Omental fat pad (tissue), 4 donors: Measurements from ENCODE around the gene TMEM220. TPM values are rescaled to one million over a fixed set of nuclear protein-coding genes. Genes with fewer than 3 reads are reported as not detected.

Experiments
- ATAC-seq: fragments of 150-250 bp; one replicate; pipeline ENCODE4 v1.9.1; 2016; ENCODE audit warnings: mild to moderate bottlenecking, moderate library complexity; ENCODE audit not compliant: low FRiP score
- DNase-seq: peaks from one replicate; pipeline ENCODE4 v3.0.0-alpha.2; 2019; ENCODE audit warnings: low spot score
- total RNA-seq, 4 donors: library from RNA; depleted of rRNA; stranded (reverse); fragments of >200 nt; gene quantifications; one replicate each; pipeline ENCODE4 v1.1.0, GENCODE V29; 2016
- TF ChIP-seq, protein P1 (sequence below), 3 donors: fragments of 450-650 bp; IDR thresholded peaks; one replicate each; pipeline ENCODE4 v1.5.1; 2016 to 2017; ENCODE audit warnings: antibody characterized with exemption in 3 of 3, mild to moderate bottlenecking in 3 of 3, moderate library complexity in 2 of 3

The TMEM220 gene
- total RNA-seq, 4 donors from 2014 or later: 7.8 to 17.4 (median 13.4) TPM

DNA sequence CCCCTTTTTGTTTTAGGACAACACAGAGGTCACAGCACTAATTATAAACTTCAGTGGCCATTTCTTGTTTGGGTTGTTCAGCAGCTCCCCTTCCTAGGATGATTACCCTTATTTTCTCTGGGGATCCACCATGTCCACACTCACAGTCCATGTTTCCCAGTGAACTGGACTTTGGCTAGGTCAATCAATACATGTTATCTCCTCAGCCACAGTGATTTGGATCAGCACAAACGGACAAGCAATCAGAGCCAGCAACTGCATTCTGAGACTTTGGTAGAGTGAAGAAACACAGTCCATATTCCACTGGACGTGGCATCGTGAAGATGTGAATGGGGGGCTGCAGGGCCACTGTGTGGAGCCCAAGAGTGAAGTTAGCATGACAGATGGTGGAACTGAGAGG, 4.6 kb downstream of the TMEM220 start:
- no peak for DNase-seq
- TF ChIP-seq, protein P1, sequence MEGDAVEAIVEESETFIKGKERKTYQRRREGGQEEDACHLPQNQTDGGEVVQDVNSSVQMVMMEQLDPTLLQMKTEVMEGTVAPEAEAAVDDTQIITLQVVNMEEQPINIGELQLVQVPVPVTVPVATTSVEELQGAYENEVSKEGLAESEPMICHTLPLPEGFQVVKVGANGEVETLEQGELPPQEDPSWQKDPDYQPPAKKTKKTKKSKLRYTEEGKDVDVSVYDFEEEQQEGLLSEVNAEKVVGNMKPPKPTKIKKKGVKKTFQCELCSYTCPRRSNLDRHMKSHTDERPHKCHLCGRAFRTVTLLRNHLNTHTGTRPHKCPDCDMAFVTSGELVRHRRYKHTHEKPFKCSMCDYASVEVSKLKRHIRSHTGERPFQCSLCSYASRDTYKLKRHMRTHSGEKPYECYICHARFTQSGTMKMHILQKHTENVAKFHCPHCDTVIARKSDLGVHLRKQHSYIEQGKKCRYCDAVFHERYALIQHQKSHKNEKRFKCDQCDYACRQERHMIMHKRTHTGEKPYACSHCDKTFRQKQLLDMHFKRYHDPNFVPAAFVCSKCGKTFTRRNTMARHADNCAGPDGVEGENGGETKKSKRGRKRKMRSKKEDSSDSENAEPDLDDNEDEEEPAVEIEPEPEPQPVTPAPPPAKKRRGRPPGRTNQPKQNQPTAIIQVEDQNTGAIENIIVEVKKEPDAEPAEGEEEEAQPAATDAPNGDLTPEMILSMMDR (IDR thresholded peaks at IDR 0.05): no peak
- ATAC-seq: no peak

DNA sequence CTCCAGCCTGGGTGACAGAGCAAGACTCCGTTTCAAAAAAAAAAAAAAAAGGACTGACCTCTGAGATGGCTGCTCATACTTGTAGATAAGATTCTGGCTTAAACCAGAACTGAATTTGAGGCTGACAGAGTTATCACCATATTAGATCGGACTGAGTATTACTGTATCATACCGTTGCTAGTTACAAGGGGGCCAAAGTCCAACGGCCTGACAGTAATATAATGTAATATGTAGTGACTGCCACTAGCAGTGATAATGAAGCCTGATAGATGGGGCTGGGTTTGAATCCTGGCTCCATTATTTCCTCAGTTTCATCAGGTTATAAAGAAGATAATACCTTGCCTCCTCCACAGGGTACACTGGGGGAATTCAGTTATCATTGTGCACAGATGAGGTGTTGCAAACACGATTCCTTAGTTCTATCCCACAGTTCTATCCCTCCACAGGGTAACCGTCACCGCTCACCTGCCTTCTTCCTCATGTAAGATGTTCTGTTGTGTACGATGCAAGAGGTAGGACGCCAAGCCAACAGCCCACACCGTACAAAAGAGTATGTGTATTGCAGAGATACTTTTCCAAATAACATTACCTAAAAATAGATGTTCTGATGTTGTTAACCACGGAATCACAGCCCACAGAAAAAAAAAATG, 5.2 kb downstream of the TMEM220 start:
- DNase-seq (no peak), ATAC-seq (no peak)
- TF ChIP-seq, protein P1 (IDR thresholded peaks at IDR 0.05): no peak

DNA sequence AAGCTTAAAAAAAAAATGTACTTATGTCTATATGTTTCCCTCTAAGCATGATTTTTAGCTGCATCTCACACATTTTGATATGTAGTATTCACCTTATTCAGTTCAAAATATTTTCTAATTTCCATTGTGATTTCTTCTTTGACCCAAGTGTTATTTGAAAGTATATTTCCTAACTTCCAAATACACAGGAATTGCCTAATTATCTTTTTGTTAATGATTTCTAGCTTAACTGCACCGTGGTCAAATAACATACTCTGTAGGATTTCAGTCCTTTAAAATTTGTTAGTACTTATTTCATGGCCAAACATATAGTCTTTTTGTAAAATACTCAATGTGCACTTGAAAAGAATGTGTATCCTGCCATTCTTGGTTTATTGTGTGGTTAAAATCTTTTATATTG, 11.3 kb downstream of the TMEM220 start:
- TF ChIP-seq, protein P1 (IDR thresholded peaks at IDR 0.05): no peak

DNA sequence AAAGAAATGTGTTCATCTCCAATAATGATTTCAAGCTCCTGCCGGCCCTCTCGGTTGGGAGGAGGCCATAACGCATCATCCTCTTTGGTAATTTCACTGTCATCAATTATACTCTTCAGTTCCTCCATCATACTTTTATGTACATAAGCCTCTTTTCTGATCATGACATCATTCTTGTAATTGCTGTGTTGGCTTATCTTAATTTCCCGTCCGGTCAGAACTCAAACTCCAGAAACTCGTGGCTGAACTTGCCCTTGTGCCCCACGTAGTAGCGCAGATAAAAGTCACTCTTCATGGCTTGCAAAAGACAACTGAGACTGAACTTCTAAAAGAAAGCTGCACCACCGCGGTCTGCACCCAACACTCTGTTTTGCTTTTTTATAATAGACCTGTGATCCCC, 13.6 kb downstream of the TMEM220 start:
- TF ChIP-seq, protein P1 (IDR thresholded peaks at IDR 0.05): no peak
- ATAC-seq: no peak
- no peak for DNase-seq

More for the DNA sequence above, 11.3 kb downstream of the TMEM220 start:
- ATAC-seq (no peak), DNase-seq (no peak)

DNA sequence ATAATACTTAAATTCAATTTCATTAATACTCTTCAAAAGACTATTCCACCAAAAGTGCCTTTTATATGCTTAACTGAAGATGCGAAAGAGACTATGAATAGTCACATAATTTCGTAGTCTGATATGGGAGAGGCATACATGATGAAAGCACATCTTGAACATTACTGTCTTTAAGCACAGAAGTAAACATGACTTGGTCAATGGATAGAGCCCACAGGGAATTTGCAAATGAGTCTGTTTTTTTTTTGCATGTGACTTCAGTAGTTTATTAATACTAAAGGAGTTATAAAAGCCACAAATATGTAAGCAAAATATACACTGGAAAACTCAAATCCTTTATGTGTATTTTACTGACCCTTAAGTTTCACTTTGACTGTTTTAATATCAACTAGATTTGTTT, 16.5 kb downstream of the TMEM220 start:
- no peak for DNase-seq
- ATAC-seq: no peak
- TF ChIP-seq, protein P1 (IDR thresholded peaks at IDR 0.05): no peak

DNA sequence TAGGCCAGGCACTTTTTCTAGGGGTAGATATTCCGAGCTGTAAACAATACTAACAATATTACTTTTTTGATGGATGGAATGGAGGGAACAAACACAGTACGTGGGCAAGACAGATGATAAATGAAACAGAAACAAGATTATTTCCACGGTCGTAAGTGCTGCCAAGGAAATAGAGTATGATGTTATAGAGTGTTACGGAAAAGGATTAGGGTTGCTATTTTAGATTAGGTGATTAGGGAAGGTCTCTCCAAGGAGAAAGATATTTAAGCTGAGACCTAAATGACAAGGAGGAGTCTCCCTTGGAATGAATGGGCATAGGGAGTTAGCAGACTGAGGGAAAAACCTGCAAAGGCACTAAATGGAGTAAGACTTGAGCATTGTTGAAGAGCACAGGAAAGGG, 24.1 kb downstream of the TMEM220 start:
- DNase-seq (no peak), ATAC-seq (no peak)
- TF ChIP-seq, protein P1 (IDR thresholded peaks at IDR 0.05): no peak

DNA sequence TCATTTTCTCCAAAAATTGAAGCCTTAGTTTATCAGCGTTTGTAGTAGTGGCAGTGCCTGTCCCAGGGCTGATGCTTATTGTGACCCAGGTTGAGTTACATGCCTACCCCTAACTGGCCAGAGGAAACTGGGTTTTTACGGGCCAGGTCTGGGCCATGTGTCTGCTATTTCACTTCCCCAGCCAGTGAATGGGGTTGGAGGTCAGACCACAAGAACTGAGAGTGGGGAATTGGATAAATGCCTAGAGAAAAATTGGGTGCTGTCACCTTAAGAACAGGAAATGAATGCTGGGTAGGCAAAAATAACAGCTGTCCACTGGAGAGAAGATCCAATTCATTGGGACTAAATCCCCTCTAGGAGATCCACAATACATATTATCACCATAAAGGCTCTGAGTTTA, 27.2 kb downstream of the TMEM220 start:
- ATAC-seq (no peak), DNase-seq (no peak)
- TF ChIP-seq, protein P1 (IDR thresholded peaks at IDR 0.05): no peak
